GM18520 (cell line): Measurements from ENCODE around the gene CX3CR1.

Experiments
- ATAC-seq: cut with Tn5 transposase; IDR thresholded peaks from one replicate; pipeline ENCODE4 v1.9.1; 2021; ENCODE audit not compliant: unreplicated experiment

The CX3CR1 gene

GRCh38 chr3:39226106-39226741 is 53.6 kb downstream of the CX3CR1 start:
- ATAC-seq = no peak

- no peak for ATAC-seq
Observed at GRCh38 chr3:39224288-39224687, 55.5 kb downstream of the CX3CR1 start.

- ATAC-seq = no peak
Observed at GRCh38 chr3:39222939-39223338, 56.9 kb downstream of the CX3CR1 start.

GRCh38 chr3:39222462-39222861 is 57.4 kb downstream of the CX3CR1 start:
- ATAC-seq = no peak

- ATAC-seq = no peak
Observed at GRCh38 chr3:39221141-39221530, 58.7 kb downstream of the CX3CR1 start.

GRCh38 chr3:39220407-39221140 is 59.3 kb downstream of the CX3CR1 start:
- ATAC-seq = no peak

GRCh38 chr3:39219702-39220101 is 60.1 kb downstream of the CX3CR1 start:
- ATAC-seq = no peak

- ATAC-seq = peak; percentile 88
Observed at GRCh38 chr3:39216176-39216790, 63.6 kb downstream of the CX3CR1 start.

- no peak for ATAC-seq
Observed at GRCh38 chr3:39213613-39214012, 66.2 kb downstream of the CX3CR1 start.
